Kidney epithelial cell (primary cell): ENCODE measurements around the gene SLCO1B3. TPM values are rescaled to one million over a fixed set of nuclear protein-coding genes. Genes with fewer than 3 reads are reported as not detected.

ENCODE experiments used
- DNase-seq: peaks from one replicate; pipeline ENCODE4 v3.0.0-alpha.2; 2010; ENCODE audit warnings: low read depth
- H3K27me3 ChIP-seq: 2 replicates; pipeline ENCODE4 v1.6.0; 2011; ENCODE audit warnings: low read length; ENCODE audit not compliant: control insufficient read depth, insufficient read depth
- H3K36me3 ChIP-seq: 2 replicates; pipeline ENCODE4 v1.5.1; 2011; ENCODE audit warnings: low read length; ENCODE audit not compliant: control insufficient read depth, insufficient read depth
- H3K4me3 ChIP-seq: 2 replicates; pipeline ENCODE4 v1.5.1; 2011; ENCODE audit warnings: low read depth, mild to moderate bottlenecking, control low read depth, low read length
- CTCF ChIP-seq: IDR thresholded peaks from 2 replicates; pipeline ENCODE4 v1.5.1; 2011; ENCODE audit warnings: mild to moderate bottlenecking, moderate library complexity, low read length, control low read depth, inconsistent platforms; ENCODE audit not compliant: insufficient read depth, poor library complexity, severe bottlenecking
- total RNA-seq: library from RNA; depleted of rRNA; stranded (reverse); fragments of >200 nt; gene quantifications from 2 replicates; pipeline ENCODE4 v1.2.3, GENCODE V29; 2015

SLCO1B3 gene
- total RNA-seq, 1 donor from 2014 or later = not detected

- no peaks in the 10 kb centered on the region for H3K36me3 ChIP-seq
- DNase-seq = no peak
- no peaks in the 10 kb centered on the region for H3K27me3 ChIP-seq
- H3K4me3 ChIP-seq = no peak overlapping the region
- no peak for TF ChIP-seq CTCF
Observed at GRCh38 chr12:20852649-20853048, 42.1 kb downstream of the SLCO1B3 start.

- no peak for DNase-seq
- no peak for TF ChIP-seq CTCF
- no peak overlapping the region for H3K4me3 ChIP-seq
- H3K27me3 ChIP-seq = no peaks in the 10 kb centered on the region
- no peaks in the 10 kb centered on the region for H3K36me3 ChIP-seq
Observed at GRCh38 chr12:20863056-20863455, 52.6 kb downstream of the SLCO1B3 start.

GRCh38 chr12:20865873-20866272 is 55.4 kb downstream of the SLCO1B3 start:
- H3K4me3 ChIP-seq = no peak overlapping the region
- no peak for DNase-seq
- H3K36me3 ChIP-seq = no peaks in the 10 kb centered on the region
- no peaks in the 10 kb centered on the region for H3K27me3 ChIP-seq
- TF ChIP-seq CTCF = no peak

GRCh38 chr12:20868277-20868676 is 57.8 kb downstream of the SLCO1B3 start:
- no peak for DNase-seq
- no peak for TF ChIP-seq CTCF
- no peak overlapping the region for H3K4me3 ChIP-seq
- no peaks in the 10 kb centered on the region for H3K36me3 ChIP-seq
- H3K27me3 ChIP-seq = no peaks in the 10 kb centered on the region

GRCh38 chr12:20883288-20883687 is 72.8 kb downstream of the SLCO1B3 start:
- DNase-seq = no peak
- H3K27me3 ChIP-seq = no peaks in the 10 kb centered on the region
- no peak overlapping the region for H3K4me3 ChIP-seq
- no peak for TF ChIP-seq CTCF
- H3K36me3 ChIP-seq = no peaks in the 10 kb centered on the region

GRCh38 chr12:20885116-20885515 is 74.6 kb downstream of the SLCO1B3 start:
- DNase-seq = no peak
- no peak for TF ChIP-seq CTCF
- Histone ChIP-seq H3K4me3 (no peak overlapping the region), H3K27me3 (no peaks in the 10 kb centered on the region), H3K36me3 (no peaks in the 10 kb centered on the region)
